HEK293T (cell line): ENCODE measurements around the gene PITPNM3.

ENCODE experiments used
- CTCF ChIA-PET: fragments of 350-600 bp; formaldehyde crosslinking; extraction: SDS; loops from one replicate; lab custom pipeline; 2021; ENCODE audit warnings: antibody characterized with exemption, inconsistent platforms; lab: Yijun Ruan, JAX
- POLR2A ChIA-PET: fragments of 350-600 bp; formaldehyde crosslinking; extraction: SDS; loops from one replicate; lab custom pipeline; 2020; ENCODE audit warnings: antibody characterized with exemption, inconsistent platforms; lab: Yijun Ruan, JAX
- DNase-seq: peaks from one replicate; pipeline ENCODE4 v3.0.0; 2012; ENCODE audit warnings: mixed read lengths; ENCODE audit errors: extremely low spot score
- ARNT ChIP-seq: fragments of 450-650 bp; IDR thresholded peaks from 2 replicates; pipeline ENCODE4 v1.6.1; 2017; ENCODE audit warnings: mild to moderate bottlenecking
- BHLHE40 ChIP-seq: fragments of 450-650 bp; IDR thresholded peaks from 2 replicates; pipeline ENCODE4 v1.6.1; 2016; ENCODE audit warnings: mild to moderate bottlenecking, moderate library complexity, borderline replicate concordance
- CTBP1 ChIP-seq: fragments of 450-650 bp; IDR thresholded peaks from 2 replicates; pipeline ENCODE4 v1.6.1; 2016; ENCODE audit warnings: borderline replicate concordance
- ELF4 ChIP-seq: fragments of 450-650 bp; IDR thresholded peaks from 2 replicates; pipeline ENCODE4 v1.6.1; 2017; ENCODE audit warnings: antibody characterized with exemption
- FOXA1 ChIP-seq: fragments of 450-650 bp; IDR thresholded peaks from 2 replicates; pipeline ENCODE4 v1.6.1; 2016; ENCODE audit warnings: mild to moderate bottlenecking
- FOXK2 ChIP-seq: fragments of 450-650 bp; IDR thresholded peaks from 2 replicates; pipeline ENCODE4 v1.6.1; 2016; ENCODE audit warnings: mild to moderate bottlenecking
- FOXM1 ChIP-seq: fragments of 450-650 bp; IDR thresholded peaks from 2 replicates; pipeline ENCODE4 v1.6.1; 2017; ENCODE audit warnings: mild to moderate bottlenecking, borderline replicate concordance
- HDGF ChIP-seq: fragments of 450-650 bp; IDR thresholded peaks from 2 replicates; pipeline ENCODE4 v1.6.1; 2017; ENCODE audit warnings: antibody characterized with exemption, borderline replicate concordance
- L3MBTL2 ChIP-seq: fragments of 450-650 bp; conservative IDR thresholded peaks from 2 replicates; pipeline ENCODE4 v1.6.1; 2016; ENCODE audit warnings: mild to moderate bottlenecking
- LEF1 ChIP-seq: fragments of 450-650 bp; IDR thresholded peaks from 2 replicates; pipeline ENCODE4 v1.6.1; 2017; ENCODE audit warnings: mild to moderate bottlenecking, borderline replicate concordance
- NFRKB ChIP-seq: fragments of 450-650 bp; IDR thresholded peaks from 2 replicates; pipeline ENCODE4 v1.6.1; 2016; ENCODE audit warnings: mild to moderate bottlenecking, moderate library complexity
- SP1 ChIP-seq: fragments of 450-650 bp; IDR thresholded peaks from 2 replicates; pipeline ENCODE4 v1.6.1; 2017
- SUZ12 ChIP-seq: fragments of 450-650 bp; IDR thresholded peaks from 2 replicates; pipeline ENCODE4 v1.6.1; 2016; ENCODE audit warnings: mild to moderate bottlenecking
- TARDBP ChIP-seq: fragments of 450-650 bp; IDR thresholded peaks from 2 replicates; pipeline ENCODE4 v1.6.1; 2016
- ZNF384 ChIP-seq: fragments of 450-650 bp; IDR thresholded peaks from 2 replicates; pipeline ENCODE4 v1.6.1; 2016
- TF ChIP-seq, protein P1 (sequence below): fragments of 450-650 bp; IDR thresholded peaks from 2 replicates; pipeline ENCODE4 v1.6.1; 2016

The PITPNM3 gene

DNA sequence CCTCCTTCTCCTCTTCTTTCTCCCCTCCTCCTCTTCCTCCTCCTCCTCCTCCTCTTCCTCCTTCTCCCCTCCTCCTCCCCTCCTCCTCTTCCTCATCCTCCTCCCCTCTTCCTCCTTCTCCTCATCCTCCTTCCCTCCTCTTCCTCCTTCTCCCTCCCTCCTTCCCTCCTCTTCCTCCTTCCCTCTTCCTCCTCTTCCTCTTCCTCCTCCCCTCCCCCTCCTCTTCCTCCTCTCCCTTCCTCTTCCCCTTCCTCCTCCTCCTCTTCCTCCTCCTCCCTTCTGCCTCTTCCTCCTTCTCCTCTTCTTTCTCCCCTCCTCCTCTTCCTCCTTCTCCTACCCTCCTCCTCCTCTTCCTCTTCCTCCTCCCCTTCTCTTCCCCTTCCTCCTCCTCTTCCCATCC, 5.1 kb upstream of the PITPNM3 start:
- ChIA-PET POLR2A (no interaction called here), CTCF (no interaction called here)
- TF ChIP-seq SUZ12, result no peak
- TF ChIP-seq BHLHE40, result no peak
- no peak for TF ChIP-seq HDGF
- TF ChIP-seq FOXM1, result no peak
- no peak for TF ChIP-seq NFRKB
- no peak for TF ChIP-seq LEF1
- no peak for TF ChIP-seq ARNT
- TF ChIP-seq, protein P1, sequence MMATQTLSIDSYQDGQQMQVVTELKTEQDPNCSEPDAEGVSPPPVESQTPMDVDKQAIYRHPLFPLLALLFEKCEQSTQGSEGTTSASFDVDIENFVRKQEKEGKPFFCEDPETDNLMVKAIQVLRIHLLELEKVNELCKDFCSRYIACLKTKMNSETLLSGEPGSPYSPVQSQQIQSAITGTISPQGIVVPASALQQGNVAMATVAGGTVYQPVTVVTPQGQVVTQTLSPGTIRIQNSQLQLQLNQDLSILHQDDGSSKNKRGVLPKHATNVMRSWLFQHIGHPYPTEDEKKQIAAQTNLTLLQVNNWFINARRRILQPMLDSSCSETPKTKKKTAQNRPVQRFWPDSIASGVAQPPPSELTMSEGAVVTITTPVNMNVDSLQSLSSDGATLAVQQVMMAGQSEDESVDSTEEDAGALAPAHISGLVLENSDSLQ, result no peak
- no peak for TF ChIP-seq TARDBP
- TF ChIP-seq SP1, result no peak
- no peak for TF ChIP-seq FOXA1
- no peak for TF ChIP-seq L3MBTL2
- no peak for TF ChIP-seq CTBP1
- no peak for TF ChIP-seq ZNF384
- no peak for TF ChIP-seq FOXK2
- TF ChIP-seq ELF4, result no peak
- no peak for DNase-seq

GRCh38 chr17:6560496-6560895, 4.1 kb upstream of the PITPNM3 start:
- TF ChIP-seq L3MBTL2 (no peak), NFRKB (no peak), SP1 (no peak), ZNF384 (no peak), FOXA1 (no peak)
- CTCF ChIA-PET, result no interaction called here
- no peak for DNase-seq
- POLR2A ChIA-PET, result no interaction called here

GRCh38 chr17:6559753-6560215, 3.4 kb upstream of the PITPNM3 start:
- TF ChIP-seq FOXM1, result no peak
- no peak for TF ChIP-seq FOXK2
- TF ChIP-seq ELF4, result no peak
- TF ChIP-seq BHLHE40, result no peak
- TF ChIP-seq ARNT, result no peak
- TF ChIP-seq, protein P1, result no peak
- no peak for TF ChIP-seq CTBP1
- TF ChIP-seq ZNF384, result no peak
- ChIA-PET CTCF (interaction anchor here (0.6 kb wide), 1 partner anchor 89 kb away, joined by 4 read pairs; no protein-coding TSS in a partner anchor), POLR2A (no interaction called here)
- no peak for DNase-seq

DNA sequence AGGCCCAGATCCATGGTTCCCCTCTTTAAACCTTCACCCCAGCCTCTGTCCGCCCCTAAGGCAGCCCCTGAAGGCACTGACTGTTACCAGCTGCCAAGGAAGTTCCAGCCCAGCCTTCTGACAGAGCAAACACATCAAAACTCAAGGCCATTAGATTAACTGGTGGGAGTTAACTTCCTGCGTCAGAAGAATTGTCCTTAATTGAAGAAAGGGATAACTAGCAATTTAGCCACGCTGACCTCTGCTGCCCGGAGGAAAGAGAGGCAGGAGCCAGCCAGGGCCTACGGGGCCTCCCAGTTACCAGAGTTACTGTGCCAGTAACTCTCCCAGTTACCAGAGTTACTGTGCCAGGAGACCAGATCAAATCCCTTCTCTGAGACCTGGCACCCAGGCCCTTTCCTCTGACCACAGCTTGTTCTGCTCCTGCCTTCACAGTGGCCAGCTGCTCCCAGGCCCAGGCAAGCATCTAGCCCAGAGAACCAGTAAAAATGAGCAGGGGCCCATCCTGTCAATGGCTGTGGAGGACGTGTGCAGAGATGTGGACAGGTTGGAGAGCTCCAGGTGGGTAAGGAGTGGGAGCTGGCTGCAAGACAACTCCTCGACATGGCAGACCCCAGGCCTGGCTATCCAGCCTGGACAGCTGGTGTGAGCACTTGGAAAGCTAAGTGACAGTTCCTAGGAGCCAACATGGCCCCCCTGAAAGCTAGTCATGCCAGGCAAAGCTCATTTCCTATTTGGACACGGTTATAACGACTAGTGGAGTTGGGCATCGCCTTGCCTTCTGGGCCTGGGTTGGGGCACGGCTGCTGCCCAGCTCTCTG, 2.8 kb upstream of the PITPNM3 start:
- POLR2A ChIA-PET, result no interaction called here

GRCh38 chr17:6558276-6558675, 1.9 kb upstream of the PITPNM3 start:
- POLR2A ChIA-PET, result interaction anchor here (0.9 kb wide), 1 partner anchor 114 kb away, joined by 5 read pairs; the partner anchor contains the start of gene PIMREG
- DNase-seq, result no peak
- no peak for TF ChIP-seq CTBP1
- TF ChIP-seq BHLHE40, result no peak
- no peak for TF ChIP-seq FOXA1
- CTCF ChIA-PET, result no interaction called here

More for the DNA sequence above, 2.8 kb upstream of the PITPNM3 start:
- no peak for DNase-seq
- CTCF ChIA-PET, result no interaction called here
- no peak for TF ChIP-seq TARDBP
- no peak for TF ChIP-seq CTBP1
- no peak for TF ChIP-seq SUZ12
- no peak for TF ChIP-seq ARNT

GRCh38 chr17:6557040-6557438, 684 bp upstream of the PITPNM3 start:
- ChIA-PET CTCF (interaction anchor here (0.6 kb wide), 1 partner anchor 1520 kb away, joined by 3 read pairs; no protein-coding TSS in a partner anchor), POLR2A (interaction anchor here (0.7 kb wide), 1 partner anchor 925 kb away, joined by 3 read pairs; no protein-coding TSS in a partner anchor)
- TF ChIP-seq FOXK2, result no peak
- no peak for TF ChIP-seq CTBP1
- no peak for DNase-seq

- ChIA-PET CTCF (no interaction called here), POLR2A (interaction anchor here (0.7 kb wide), 1 partner anchor 568 kb away, joined by 3 read pairs; no protein-coding TSS in a partner anchor)
- DNase-seq, result no peak
- TF ChIP-seq L3MBTL2, result no peak
- no peak for TF ChIP-seq FOXM1
- TF ChIP-seq, protein P1, result no peak
- no peak for TF ChIP-seq HDGF
- TF ChIP-seq ELF4, result no peak
- TF ChIP-seq BHLHE40, result no peak
- no peak for TF ChIP-seq FOXA1
- no peak for TF ChIP-seq FOXK2
- no peak for TF ChIP-seq SP1
- no peak for TF ChIP-seq TARDBP
- no peak for TF ChIP-seq ARNT
- no peak for TF ChIP-seq ZNF384
- no peak for TF ChIP-seq CTBP1
- no peak for TF ChIP-seq NFRKB
- TF ChIP-seq LEF1, result no peak
- no peak for TF ChIP-seq SUZ12
Measured at GRCh38 chr17:6555331-6556120, 829 bp downstream of the PITPNM3 start.
